HEK293 (cell line): ENCODE measurements around the gene VGLL4.

Experiments used
- ZBTB17 ChIP-seq: fragments of 450-650 bp; formaldehyde crosslinking; IDR thresholded peaks from 2 replicates; pipeline ENCODE4 v1.5.1; 2016; ENCODE audit warnings: missing biosample characterization, missing genetic modification characterization
- ZBTB26 ChIP-seq: fragments of 450-650 bp; formaldehyde crosslinking; optimal IDR thresholded peaks from 2 replicates; pipeline ENCODE3; 2016; ENCODE audit warnings: missing biosample characterization, mild to moderate bottlenecking, missing genetic modification characterization
- ZNF274 ChIP-seq, 2 experiments: fragments of 200-500 bp in 1 of 2; fragments of 450-650 bp in 1 of 2; sonication (Bioruptor generic) in 1 of 2; formaldehyde crosslinking in 1 of 2; IDR thresholded peaks; 2 replicates each; pipeline versions ENCODE4 v1.5.1 to v1.6.1; 2014 to 2016; ENCODE audit warnings: borderline replicate concordance in 1 of 2, inconsistent platforms in 1 of 2, low read length in 1 of 2, missing biosample characterization in 1 of 2, missing genetic modification characterization in 1 of 2
- ZNF324 ChIP-seq: fragments of 450-650 bp; formaldehyde crosslinking; IDR thresholded peaks from 2 replicates; pipeline ENCODE4 v1.5.1; 2016; ENCODE audit warnings: missing biosample characterization, missing genetic modification characterization
- ZNF341 ChIP-seq: fragments of 450-650 bp; formaldehyde crosslinking; IDR thresholded peaks from 2 replicates; pipeline ENCODE4; 2016; ENCODE audit warnings: low read depth, missing biosample characterization, missing genetic modification characterization
- ZNF645 ChIP-seq: fragments of 450-650 bp; formaldehyde crosslinking; IDR thresholded peaks from 2 replicates; pipeline ENCODE4; 2016; ENCODE audit warnings: missing biosample characterization, missing genetic modification characterization
- TF ChIP-seq, protein P1 (sequence below): fragments of 450-650 bp; formaldehyde crosslinking; IDR thresholded peaks from 2 replicates; pipeline ENCODE4 v1.5.1; 2016; ENCODE audit warnings: missing biosample characterization, missing genetic modification characterization
- TF ChIP-seq, protein P2 (sequence below): fragments of 450-650 bp; IDR thresholded peaks from 2 replicates; pipeline ENCODE4 v1.5.1; 2018; ENCODE audit warnings: missing biosample characterization, missing genetic modification characterization

DNA sequence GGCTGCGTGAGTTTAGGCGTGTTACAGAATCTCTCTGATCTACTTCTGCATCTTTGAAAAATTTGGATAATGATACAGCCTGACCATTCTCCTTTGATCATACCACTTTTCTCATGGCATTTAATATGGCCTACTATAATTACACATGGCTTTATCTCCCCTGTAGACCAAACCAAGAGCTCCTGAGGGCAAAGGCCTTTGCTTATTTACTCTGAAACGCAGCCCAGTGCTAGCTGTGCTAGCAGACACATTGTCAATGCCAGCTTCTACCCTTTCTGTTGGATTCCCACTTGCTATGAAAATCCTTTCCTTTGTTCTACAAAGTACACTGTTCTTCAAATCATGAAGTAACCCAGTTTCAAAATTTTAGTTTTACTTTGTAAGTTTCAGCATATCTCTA, 16.5 kb upstream of the VGLL4 start:
- TF ChIP-seq ZBTB17 (tag by site-specific recombination) (no peak), ZNF274 (IDR thresholded peaks at IDR 0.05; ENCODE audit: low read length) (no peak), ZNF274 (tag by site-specific recombination; IDR thresholded peaks at IDR 0.05; ENCODE audit: borderline replicate concordance) (no peak), ZNF645 (tag by site-specific recombination) (no peak), ZBTB26 (no peak), ZNF341 (tag by site-specific recombination) (no peak), ZNF324 (tag by site-specific recombination) (no peak)
- TF ChIP-seq, protein P1, sequence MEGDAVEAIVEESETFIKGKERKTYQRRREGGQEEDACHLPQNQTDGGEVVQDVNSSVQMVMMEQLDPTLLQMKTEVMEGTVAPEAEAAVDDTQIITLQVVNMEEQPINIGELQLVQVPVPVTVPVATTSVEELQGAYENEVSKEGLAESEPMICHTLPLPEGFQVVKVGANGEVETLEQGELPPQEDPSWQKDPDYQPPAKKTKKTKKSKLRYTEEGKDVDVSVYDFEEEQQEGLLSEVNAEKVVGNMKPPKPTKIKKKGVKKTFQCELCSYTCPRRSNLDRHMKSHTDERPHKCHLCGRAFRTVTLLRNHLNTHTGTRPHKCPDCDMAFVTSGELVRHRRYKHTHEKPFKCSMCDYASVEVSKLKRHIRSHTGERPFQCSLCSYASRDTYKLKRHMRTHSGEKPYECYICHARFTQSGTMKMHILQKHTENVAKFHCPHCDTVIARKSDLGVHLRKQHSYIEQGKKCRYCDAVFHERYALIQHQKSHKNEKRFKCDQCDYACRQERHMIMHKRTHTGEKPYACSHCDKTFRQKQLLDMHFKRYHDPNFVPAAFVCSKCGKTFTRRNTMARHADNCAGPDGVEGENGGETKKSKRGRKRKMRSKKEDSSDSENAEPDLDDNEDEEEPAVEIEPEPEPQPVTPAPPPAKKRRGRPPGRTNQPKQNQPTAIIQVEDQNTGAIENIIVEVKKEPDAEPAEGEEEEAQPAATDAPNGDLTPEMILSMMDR: no peak
- TF ChIP-seq, protein P2, sequence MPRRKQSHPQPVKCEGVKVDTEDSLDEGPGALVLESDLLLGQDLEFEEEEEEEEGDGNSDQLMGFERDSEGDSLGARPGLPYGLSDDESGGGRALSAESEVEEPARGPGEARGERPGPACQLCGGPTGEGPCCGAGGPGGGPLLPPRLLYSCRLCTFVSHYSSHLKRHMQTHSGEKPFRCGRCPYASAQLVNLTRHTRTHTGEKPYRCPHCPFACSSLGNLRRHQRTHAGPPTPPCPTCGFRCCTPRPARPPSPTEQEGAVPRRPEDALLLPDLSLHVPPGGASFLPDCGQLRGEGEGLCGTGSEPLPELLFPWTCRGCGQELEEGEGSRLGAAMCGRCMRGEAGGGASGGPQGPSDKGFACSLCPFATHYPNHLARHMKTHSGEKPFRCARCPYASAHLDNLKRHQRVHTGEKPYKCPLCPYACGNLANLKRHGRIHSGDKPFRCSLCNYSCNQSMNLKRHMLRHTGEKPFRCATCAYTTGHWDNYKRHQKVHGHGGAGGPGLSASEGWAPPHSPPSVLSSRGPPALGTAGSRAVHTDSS (tag by site-specific recombination): no peak
